SK-N-SH treated with all-trans-retinoic acid at 6 μM for 48 hours (cell line): Measurements from ENCODE around the gene TNFRSF1A.

ENCODE experiments used
- ATAC-seq: fragments of 200-7000 bp; cut with Tn5 transposase; 3 replicates; pipeline ENCODE4 v1.9.1; 2020; ENCODE audit warnings: mild to moderate bottlenecking, moderate library complexity
- BACH2 ChIP-seq: fragments of 250-450 bp; sonication (Bioruptor Pico); IDR thresholded peaks from 2 replicates; pipeline ENCODE4 v1.9.0; 2021; ENCODE audit warnings: mild to moderate bottlenecking, borderline replicate concordance
- CSDC2 ChIP-seq: fragments of 250-450 bp; sonication (Bioruptor Pico); IDR thresholded peaks from 2 replicates; pipeline ENCODE4 v1.5.0; 2020; ENCODE audit warnings: mild to moderate bottlenecking, moderate library complexity
- ESRRG ChIP-seq: fragments of 250-450 bp; sonication (Bioruptor Pico); IDR thresholded peaks from 2 replicates; pipeline ENCODE4 v1.6.1; 2021; ENCODE audit warnings: mild to moderate bottlenecking
- ISL1 ChIP-seq: fragments of 250-450 bp; sonication (Bioruptor Pico); IDR thresholded peaks from 2 replicates; pipeline ENCODE4 v2.1.2; 2022; ENCODE audit warnings: mild to moderate bottlenecking, moderate library complexity
- PPARA ChIP-seq: fragments of 250-450 bp; sonication (Bioruptor Pico); IDR thresholded peaks from 2 replicates; pipeline ENCODE4 v1.5.0; 2020; ENCODE audit warnings: mild to moderate bottlenecking, borderline replicate concordance
- SNAI2 ChIP-seq: fragments of 250-450 bp; sonication (Bioruptor Pico); IDR thresholded peaks from 2 replicates; pipeline ENCODE4 v1.5.0; 2020; ENCODE audit warnings: mild to moderate bottlenecking, moderate library complexity
- TCF4 ChIP-seq: fragments of 250-450 bp; sonication (Bioruptor Pico); IDR thresholded peaks from 2 replicates; pipeline ENCODE4 v1.8.0; 2021; ENCODE audit warnings: mild to moderate bottlenecking, moderate library complexity, borderline replicate concordance
- TOX ChIP-seq: fragments of 250-450 bp; sonication (Bioruptor Pico); IDR thresholded peaks from 2 replicates; pipeline ENCODE4 v1.8.0; 2021; ENCODE audit warnings: mild to moderate bottlenecking, moderate library complexity, borderline replicate concordance
- ZC3H10 ChIP-seq: fragments of 250-450 bp; sonication (Bioruptor Pico); IDR thresholded peaks from 2 replicates; pipeline ENCODE4 v1.5.1; 2021; ENCODE audit warnings: mild to moderate bottlenecking, moderate library complexity
- ZNF565 ChIP-seq: fragments of 450-650 bp; formaldehyde crosslinking; conservative IDR thresholded peaks from 2 replicates; pipeline ENCODE4 v1.5.0; 2020; ENCODE audit warnings: low read depth, mild to moderate bottlenecking, moderate library complexity
- ZNF70 ChIP-seq: fragments of 450-650 bp; formaldehyde crosslinking; IDR thresholded peaks from 2 replicates; pipeline ENCODE4 v1.5.0; 2020; ENCODE audit warnings: mild to moderate bottlenecking, moderate library complexity
- ZNF8 ChIP-seq: fragments of 450-650 bp; formaldehyde crosslinking; IDR thresholded peaks from 2 replicates; pipeline ENCODE4 v1.5.0; 2020; ENCODE audit warnings: mild to moderate bottlenecking, moderate library complexity
- TF ChIP-seq, protein P1 (sequence below): fragments of 250-450 bp; sonication (Bioruptor Pico); IDR thresholded peaks from 2 replicates; pipeline ENCODE4 v1.8.0; 2020; ENCODE audit warnings: mild to moderate bottlenecking, moderate library complexity, borderline replicate concordance
- TF ChIP-seq, protein P2 (sequence below): fragments of 250-450 bp; sonication (Bioruptor Pico); IDR thresholded peaks from 2 replicates; pipeline ENCODE4 v1.5.1; 2020; ENCODE audit warnings: low read depth, mild to moderate bottlenecking, moderate library complexity
- TF ChIP-seq, protein P3 (sequence below): fragments of 250-450 bp; sonication (Bioruptor Pico); IDR thresholded peaks from 2 replicates; pipeline ENCODE4 v1.5.1; 2021; ENCODE audit warnings: mild to moderate bottlenecking, moderate library complexity
- TF ChIP-seq, protein P4 (sequence below): fragments of 250-450 bp; sonication (Bioruptor Pico); IDR thresholded peaks from 2 replicates; pipeline ENCODE4 v1.8.0; 2021; ENCODE audit warnings: low read depth, mild to moderate bottlenecking, moderate library complexity, borderline replicate concordance
- TF ChIP-seq, protein P5 (sequence below): fragments of 250-450 bp; sonication (Bioruptor Pico); IDR thresholded peaks from 2 replicates; pipeline ENCODE4 v1.5.0; 2020; ENCODE audit warnings: mild to moderate bottlenecking, moderate library complexity

TNFRSF1A gene

DNA sequence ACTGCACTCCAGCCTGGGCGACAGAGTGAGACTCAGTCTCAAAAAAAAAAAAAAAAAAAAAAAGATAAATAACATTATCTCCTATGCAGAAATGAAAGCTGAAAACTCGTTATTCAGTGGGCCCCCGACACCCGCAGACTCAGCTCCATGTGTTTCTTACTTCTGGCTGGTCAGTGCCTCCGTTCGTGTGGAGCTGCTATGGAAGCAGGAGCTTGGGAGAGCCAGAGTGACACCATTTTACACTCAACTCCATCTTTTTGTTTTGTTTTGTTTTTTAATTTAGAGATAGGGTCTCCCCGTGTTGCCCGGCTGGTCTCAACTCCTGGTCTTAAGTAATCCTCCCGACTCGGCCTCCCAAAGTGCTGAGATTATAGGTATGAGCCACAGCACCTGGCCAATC is 44.7 kb downstream of the TNFRSF1A start:
- no peak for TF ChIP-seq ZNF8 (CRISPR knock-in tag)
- no peak for TF ChIP-seq CSDC2
- TF ChIP-seq, protein P1, sequence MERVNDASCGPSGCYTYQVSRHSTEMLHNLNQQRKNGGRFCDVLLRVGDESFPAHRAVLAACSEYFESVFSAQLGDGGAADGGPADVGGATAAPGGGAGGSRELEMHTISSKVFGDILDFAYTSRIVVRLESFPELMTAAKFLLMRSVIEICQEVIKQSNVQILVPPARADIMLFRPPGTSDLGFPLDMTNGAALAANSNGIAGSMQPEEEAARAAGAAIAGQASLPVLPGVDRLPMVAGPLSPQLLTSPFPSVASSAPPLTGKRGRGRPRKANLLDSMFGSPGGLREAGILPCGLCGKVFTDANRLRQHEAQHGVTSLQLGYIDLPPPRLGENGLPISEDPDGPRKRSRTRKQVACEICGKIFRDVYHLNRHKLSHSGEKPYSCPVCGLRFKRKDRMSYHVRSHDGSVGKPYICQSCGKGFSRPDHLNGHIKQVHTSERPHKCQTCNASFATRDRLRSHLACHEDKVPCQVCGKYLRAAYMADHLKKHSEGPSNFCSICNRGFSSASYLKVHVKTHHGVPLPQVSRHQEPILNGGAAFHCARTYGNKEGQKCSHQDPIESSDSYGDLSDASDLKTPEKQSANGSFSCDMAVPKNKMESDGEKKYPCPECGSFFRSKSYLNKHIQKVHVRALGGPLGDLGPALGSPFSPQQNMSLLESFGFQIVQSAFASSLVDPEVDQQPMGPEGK (CRISPR knock-in tag) = no peak
- TF ChIP-seq, protein P2, sequence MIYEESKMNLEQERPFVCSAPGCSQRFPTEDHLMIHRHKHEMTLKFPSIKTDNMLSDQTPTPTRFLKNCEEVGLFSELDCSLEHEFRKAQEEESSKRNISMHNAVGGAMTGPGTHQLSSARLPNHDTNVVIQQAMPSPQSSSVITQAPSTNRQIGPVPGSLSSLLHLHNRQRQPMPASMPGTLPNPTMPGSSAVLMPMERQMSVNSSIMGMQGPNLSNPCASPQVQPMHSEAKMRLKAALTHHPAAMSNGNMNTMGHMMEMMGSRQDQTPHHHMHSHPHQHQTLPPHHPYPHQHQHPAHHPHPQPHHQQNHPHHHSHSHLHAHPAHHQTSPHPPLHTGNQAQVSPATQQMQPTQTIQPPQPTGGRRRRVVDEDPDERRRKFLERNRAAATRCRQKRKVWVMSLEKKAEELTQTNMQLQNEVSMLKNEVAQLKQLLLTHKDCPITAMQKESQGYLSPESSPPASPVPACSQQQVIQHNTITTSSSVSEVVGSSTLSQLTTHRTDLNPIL (CRISPR knock-in tag) = no peak
- no peak for TF ChIP-seq SNAI2
- no peak for TF ChIP-seq PPARA (CRISPR knock-in tag)
- TF ChIP-seq ESRRG (CRISPR knock-in tag) = no peak
- TF ChIP-seq BACH2 (CRISPR knock-in tag) = no peak
- no peak for TF ChIP-seq TOX
- TF ChIP-seq ISL1 = no peak
- TF ChIP-seq, protein P3, sequence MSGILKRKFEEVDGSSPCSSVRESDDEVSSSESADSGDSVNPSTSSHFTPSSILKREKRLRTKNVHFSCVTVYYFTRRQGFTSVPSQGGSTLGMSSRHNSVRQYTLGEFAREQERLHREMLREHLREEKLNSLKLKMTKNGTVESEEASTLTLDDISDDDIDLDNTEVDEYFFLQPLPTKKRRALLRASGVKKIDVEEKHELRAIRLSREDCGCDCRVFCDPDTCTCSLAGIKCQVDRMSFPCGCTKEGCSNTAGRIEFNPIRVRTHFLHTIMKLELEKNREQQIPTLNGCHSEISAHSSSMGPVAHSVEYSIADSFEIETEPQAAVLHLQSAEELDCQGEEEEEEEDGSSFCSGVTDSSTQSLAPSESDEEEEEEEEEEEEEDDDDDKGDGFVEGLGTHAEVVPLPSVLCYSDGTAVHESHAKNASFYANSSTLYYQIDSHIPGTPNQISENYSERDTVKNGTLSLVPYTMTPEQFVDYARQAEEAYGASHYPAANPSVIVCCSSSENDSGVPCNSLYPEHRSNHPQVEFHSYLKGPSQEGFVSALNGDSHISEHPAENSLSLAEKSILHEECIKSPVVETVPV (CRISPR knock-in tag) = no peak
- no peak for TF ChIP-seq TCF4 (CRISPR knock-in tag)
- no peak for TF ChIP-seq ZNF565 (CRISPR knock-in tag)
- no peak for TF ChIP-seq ZNF70 (CRISPR knock-in tag)
- TF ChIP-seq, all 23 proteins: peak for 0
- ATAC-seq = no peak

DNA sequence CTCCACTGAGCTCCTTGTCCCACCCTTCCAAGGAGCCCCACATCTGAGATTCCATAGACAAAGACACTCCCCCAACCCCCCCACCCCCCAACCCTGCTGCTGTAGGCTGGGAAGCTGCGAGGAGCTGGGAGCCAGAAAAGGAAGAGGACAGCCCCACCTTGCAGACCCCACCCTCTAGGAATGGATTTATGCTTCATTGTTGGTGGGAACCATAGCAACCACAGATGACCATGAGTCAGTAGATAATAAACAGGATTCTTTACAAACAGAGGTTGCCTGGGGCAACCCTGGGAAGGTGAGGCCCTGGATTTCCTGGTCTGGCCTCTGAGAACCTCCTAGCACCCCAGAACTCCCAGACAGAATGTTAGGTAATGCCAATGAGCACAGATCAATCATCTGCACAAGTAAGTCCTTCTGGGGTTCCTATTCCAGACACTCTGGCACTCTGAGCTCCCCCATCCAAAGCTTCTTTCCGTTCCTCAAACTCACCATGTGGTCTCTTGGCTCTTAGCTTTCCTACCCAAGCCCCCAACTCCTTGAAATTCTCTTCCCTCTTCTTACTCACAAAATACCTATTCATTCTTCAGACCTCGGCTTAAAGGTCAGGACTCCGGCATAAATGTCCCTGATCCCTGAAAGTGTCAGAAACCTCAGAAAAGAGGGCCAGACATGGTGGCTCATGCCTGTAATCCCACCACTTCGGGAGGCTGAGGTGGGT is 46.6 kb downstream of the TNFRSF1A start:
- TF ChIP-seq ESRRG (CRISPR knock-in tag) (no peak), CSDC2 (no peak), TCF4 (CRISPR knock-in tag) (no peak), ZNF70 (CRISPR knock-in tag) (no peak), SNAI2 (no peak), PPARA (CRISPR knock-in tag) (no peak), ZNF565 (CRISPR knock-in tag) (no peak), BACH2 (CRISPR knock-in tag) (no peak), ZC3H10 (no peak)
- TF ChIP-seq, protein P2 (CRISPR knock-in tag) = no peak
- TF ChIP-seq, protein P3 (CRISPR knock-in tag) = no peak
- TF ChIP-seq, protein P4, sequence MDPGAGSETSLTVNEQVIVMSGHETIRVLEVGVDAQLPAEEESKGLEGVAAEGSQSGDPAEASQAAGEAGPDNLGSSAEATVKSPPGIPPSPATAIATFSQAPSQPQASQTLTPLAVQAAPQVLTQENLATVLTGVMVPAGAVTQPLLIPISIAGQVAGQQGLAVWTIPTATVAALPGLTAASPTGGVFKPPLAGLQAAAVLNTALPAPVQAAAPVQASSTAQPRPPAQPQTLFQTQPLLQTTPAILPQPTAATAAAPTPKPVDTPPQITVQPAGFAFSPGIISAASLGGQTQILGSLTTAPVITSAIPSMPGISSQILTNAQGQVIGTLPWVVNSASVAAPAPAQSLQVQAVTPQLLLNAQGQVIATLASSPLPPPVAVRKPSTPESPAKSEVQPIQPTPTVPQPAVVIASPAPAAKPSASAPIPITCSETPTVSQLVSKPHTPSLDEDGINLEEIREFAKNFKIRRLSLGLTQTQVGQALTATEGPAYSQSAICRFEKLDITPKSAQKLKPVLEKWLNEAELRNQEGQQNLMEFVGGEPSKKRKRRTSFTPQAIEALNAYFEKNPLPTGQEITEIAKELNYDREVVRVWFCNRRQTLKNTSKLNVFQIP = no peak
- TF ChIP-seq, protein P5, sequence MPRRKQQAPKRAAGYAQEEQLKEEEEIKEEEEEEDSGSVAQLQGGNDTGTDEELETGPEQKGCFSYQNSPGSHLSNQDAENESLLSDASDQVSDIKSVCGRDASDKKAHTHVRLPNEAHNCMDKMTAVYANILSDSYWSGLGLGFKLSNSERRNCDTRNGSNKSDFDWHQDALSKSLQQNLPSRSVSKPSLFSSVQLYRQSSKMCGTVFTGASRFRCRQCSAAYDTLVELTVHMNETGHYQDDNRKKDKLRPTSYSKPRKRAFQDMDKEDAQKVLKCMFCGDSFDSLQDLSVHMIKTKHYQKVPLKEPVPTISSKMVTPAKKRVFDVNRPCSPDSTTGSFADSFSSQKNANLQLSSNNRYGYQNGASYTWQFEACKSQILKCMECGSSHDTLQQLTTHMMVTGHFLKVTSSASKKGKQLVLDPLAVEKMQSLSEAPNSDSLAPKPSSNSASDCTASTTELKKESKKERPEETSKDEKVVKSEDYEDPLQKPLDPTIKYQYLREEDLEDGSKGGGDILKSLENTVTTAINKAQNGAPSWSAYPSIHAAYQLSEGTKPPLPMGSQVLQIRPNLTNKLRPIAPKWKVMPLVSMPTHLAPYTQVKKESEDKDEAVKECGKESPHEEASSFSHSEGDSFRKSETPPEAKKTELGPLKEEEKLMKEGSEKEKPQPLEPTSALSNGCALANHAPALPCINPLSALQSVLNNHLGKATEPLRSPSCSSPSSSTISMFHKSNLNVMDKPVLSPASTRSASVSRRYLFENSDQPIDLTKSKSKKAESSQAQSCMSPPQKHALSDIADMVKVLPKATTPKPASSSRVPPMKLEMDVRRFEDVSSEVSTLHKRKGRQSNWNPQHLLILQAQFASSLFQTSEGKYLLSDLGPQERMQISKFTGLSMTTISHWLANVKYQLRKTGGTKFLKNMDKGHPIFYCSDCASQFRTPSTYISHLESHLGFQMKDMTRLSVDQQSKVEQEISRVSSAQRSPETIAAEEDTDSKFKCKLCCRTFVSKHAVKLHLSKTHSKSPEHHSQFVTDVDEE (CRISPR knock-in tag) = no peak
- peak; percentile 90 for ATAC-seq
